NOMO-1 treated with dmso at 0.1 percent for 144 hours (cell line): Measurements from ENCODE around the gene MRPL39.

Experiments used
- DNase-seq: peaks from one replicate; lab custom pipeline; 2025; ENCODE audit not compliant: unreplicated experiment; lab: John Stamatoyannopoulos, UW

Gene MRPL39

DNA sequence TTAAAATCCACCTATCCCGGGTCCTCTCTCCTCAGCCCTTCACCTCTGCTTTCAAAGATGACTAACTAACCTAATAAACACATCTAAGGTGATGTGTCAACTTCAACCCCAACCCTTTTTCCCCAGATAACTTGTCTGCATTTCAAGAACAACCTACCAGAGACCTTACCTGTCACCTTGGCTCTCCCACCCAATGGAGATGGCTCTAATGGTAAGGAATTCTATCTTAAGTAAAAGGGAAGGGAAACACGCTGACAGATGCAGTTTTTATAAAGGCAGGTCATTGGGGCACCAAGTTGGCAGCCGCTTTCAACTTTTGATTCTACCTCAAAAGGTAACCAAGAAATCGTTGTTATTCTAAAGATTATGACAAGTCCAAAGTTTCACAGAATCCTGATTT lies 37.6 kb downstream of the MRPL39 start:
- DNase-seq = no peak

- no peak for DNase-seq
These were observed 38.2 kb downstream of the MRPL39 start for GRCh38 chr21:25569084-25569483.

DNA sequence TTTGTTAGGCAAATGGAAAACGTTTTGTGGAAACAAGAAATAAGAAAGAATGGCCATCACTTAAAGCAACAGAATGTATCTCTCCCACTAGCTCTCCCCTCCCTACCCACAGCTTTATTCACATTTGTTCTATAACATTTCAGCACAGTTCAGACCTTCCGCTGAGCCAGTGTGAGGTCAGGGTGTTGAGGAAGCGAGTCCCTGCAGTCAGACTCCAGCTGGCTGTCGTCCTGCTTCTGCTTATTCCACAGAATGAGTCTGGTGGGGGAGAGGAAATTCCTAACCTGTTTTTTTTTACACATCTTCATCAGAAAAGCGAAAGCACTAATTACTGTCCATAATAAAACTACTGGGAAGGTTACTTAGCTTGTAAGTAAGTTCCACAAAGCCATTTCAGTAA lies 39.0 kb downstream of the MRPL39 start:
- DNase-seq = no peak

DNA sequence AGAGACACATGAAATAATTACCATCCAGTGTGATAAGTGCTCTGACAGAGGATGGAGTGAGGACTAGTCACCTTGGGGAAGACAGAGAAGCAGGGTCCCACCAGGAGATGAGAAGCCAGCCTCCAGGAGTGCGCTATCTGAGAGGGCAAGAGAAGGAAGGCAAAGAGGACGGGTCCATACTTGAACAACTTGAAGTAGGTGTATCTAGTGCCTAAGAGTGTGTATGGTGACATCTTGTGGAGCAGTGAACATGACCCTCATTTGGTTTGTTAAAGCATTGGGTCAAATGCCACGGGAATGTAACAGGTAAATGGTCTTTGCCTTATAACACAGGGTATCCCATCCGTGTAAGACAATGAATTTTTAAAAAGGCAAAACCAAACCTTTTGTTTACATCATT lies 39.8 kb downstream of the MRPL39 start:
- no peak for DNase-seq

- DNase-seq = no peak
These were observed 40.6 kb downstream of the MRPL39 start for GRCh38 chr21:25566645-25567044.

DNA sequence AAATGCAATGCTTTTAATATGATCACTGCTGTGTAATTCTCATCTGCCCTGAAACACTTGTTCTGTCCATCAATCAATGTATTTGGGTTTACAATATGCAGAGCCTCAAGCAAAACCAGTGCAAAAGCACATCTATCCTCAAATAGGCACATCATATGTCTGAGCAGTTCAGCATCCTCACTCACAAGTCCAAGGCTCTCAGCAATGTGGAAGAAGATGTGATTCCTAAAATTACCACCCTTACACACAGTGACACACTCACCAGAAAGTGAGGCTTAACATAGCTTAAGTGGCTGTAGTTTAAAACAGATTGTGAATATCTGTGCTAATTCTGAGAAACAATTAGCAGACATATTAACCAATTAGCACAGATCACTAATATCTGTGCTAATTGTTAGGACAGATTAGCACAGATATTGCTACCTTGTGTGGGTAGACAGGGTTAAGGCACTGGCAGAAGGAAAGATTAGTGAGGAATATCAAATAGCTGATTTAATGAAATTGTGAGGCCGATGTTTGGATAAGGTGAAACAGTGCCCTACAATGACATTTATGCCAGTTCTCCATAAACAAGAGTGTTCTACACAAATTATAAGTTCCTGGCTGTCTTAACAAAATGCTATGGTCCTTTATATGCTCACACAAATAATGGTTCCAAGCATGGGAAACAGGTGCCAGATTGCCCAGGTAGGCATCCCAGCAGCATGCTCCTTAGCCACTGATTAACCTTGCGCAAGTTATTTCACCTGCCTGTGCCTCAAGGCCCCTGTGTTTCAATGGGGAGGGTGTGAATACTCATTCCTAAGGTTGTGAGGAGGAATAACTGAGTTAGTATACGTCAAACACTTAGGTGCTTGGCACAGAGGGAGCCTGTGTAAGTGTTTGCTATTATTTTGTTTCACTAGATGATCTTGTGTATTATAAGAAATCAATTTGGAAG lies 41.7 kb downstream of the MRPL39 start:
- no peak for DNase-seq

- no peak for DNase-seq
These were observed 42.8 kb downstream of the MRPL39 start for GRCh38 chr21:25564349-25564948.

GRCh38 chr21:25563361-25564116 lies 43.7 kb downstream of the MRPL39 start:
- DNase-seq = no peak

DNA sequence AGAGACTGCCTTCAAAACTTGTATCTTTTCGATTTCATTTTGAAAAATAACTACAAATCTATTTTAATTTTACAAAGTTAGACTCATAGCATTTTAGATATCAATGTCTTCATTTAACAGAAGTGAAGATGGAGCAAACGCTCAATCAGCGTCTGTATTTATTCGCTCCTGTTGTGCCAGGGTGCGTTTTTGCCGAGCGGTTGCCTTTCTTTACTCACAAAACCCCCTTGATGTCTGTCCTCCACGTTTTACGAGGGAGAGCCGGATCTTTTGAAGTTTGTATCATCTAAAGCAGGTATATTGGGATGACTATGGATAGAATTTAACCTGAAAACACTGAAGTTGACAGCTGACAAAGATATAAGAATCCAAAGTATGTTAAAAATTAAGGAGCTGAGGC lies 44.6 kb downstream of the MRPL39 start:
- DNase-seq = no peak

DNA sequence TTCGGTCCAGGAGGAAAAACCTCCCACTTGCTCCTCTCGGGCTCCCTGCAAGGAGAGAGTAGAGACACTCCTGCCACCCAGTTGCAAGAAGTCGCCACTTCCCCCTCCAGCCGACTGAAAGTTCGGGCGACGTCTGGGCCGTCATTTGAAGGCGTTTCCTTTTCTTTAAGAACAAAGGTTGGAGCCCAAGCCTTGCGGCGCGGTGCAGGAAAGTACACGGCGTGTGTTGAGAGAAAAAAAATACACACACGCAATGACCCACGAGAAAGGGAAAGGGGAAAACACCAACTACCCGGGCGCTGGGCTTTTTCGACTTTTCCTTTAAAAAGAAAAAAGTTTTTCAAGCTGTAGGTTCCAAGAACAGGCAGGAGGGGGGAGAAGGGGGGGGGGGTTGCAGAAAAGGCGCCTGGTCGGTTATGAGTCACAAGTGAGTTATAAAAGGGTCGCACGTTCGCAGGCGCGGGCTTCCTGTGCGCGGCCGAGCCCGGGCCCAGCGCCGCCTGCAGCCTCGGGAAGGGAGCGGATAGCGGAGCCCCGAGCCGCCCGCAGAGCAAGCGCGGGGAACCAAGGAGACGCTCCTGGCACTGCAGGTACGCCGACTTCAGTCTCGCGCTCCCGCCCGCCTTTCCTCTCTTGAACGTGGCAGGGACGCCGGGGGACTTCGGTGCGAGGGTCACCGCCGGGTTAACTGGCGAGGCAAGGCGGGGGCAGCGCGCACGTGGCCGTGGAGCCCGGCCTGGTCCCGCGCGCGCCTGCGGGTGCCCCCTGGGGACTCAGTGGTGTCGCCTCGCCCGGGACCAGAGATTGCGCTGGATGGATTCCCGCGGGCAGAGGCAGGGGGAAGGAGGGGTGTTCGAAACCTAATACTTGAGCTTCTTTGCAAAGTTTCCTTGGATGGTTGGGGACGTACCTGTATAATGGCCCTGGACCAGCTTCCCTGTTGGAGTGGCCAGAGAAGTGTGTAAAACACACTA lies 45.3 kb downstream of the MRPL39 start:
- peak; percentile 69 for DNase-seq

DNA sequence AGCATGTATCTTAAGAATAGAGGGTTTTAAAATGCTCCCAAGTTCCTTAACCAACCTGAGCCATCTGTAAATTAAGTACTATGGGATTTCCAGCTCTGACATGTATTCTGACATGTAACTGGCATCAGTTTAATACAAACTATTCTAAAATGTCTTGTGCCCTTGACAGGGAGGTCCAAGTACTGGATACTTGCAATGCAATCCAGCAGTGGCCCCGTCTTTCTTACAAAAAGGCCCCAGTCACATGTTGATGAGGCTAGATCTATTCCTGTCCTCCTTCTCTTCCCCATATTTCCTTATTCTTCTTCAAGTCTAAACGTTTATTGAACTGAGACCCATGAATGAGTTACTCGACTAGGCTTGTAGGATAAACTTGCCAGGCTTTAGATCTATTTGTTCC lies 46.4 kb downstream of the MRPL39 start:
- no peak for DNase-seq

GRCh38 chr21:25560271-25560685 lies 47.0 kb downstream of the MRPL39 start:
- DNase-seq = peak; percentile 46

DNA sequence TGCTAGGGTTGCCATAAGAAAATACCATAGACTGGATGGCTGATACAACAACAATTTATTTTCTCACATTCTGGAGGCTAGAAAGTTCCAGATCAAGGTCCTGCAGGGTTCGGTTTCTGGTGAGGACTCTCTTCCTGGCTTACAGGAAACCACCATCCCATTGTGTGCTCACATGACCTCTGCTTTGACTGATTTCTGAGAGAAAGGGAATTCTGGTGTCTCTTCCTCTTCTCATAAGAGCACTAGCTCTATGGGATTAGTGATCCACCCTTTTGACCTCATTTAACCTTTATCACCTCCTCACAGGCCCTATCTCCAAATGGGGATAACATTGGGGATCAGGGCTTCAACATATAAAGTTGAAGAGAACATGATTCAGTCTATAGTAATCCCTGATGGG lies 47.5 kb downstream of the MRPL39 start:
- DNase-seq = no peak

DNA sequence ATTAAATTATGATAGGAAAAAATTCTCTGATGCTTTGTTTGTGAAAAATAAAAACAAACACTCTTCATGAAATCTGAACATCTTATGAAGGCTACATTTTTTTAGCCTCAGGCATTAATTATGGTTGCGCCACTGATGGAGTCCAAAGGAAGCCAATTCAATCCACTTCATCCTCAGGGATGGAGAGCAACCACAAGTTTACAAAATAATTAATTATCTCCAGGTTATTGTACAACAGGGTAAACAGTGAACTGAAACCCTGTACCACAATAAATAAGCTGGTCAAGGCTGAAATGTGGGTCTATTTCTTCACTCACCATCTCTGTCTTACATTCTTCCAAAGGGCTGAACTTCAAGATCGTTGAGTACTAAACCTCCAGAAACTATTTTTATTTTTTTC lies 49.2 kb downstream of the MRPL39 start:
- DNase-seq = no peak

DNA sequence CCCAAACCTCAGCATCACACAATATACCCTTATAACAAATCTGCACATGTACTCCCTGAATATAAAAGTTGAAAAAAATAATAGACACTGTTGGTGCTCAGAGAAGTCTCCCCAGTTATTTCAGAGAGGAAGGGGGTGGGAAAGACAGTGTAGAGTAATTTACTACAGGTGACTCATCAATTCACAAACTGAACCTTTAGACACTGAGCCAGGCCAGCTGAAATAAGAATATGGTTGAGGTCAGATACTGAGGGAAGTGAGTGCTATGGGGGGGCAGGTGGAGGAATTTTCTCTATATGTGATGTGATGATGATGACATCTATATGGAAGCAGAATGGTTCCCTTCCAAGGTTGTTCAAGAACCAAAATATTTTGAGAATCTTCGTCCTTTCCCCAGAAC lies 50.1 kb downstream of the MRPL39 start:
- no peak for DNase-seq

- DNase-seq = no peak
These were observed 51.2 kb downstream of the MRPL39 start for GRCh38 chr21:25556091-25556490.

DNA sequence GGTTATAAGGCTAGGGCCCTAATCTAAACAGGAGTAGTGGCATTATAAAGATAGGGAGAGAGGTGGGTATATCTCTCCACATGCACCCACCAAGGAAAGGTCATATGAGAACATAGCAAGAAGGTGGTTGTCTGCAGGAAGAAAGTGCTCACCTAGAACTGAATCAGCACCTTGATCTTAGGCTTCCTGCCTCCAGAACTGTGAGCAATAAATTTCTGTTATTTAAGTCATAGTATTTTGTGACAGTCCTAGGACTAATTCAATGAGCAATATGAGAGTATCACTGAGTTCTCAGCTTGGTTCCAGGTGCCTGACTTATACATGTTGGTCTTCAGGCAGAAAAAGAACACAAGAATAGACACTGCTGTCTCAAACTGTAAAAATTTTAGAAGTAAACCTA lies 51.8 kb downstream of the MRPL39 start:
- no peak for DNase-seq

GRCh38 chr21:25552856-25553255 lies 54.4 kb downstream of the MRPL39 start:
- no peak for DNase-seq

DNA sequence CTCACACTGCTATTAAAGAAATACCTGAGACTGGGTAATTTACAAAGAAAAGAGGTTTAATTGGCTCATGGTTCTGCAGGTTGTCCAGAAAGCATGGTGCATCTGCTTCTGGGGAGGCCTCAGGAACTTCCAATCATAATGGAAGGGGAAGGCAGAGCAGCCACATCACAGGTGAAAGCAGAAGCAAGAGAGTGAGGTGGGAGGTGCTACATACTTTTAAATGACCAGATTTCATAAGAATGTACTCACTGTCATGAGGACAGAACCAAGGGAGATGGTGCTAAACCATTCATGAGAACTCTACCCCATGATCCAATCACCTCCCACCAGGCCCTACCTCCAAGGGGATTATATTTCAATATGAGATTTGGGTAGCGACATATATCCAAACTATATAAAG lies 55.7 kb downstream of the MRPL39 start:
- no peak for DNase-seq

GRCh38 chr21:25550352-25551120 lies 56.7 kb downstream of the MRPL39 start:
- DNase-seq = no peak
